Naive thymus-derived CD8-positive, alpha-beta T cell (primary cell): ENCODE data around the gene RSBN1L. TPM values are rescaled to one million over a fixed set of nuclear protein-coding genes. Genes with fewer than 3 reads are reported as not detected.
A peak's percentile ranks its signal among the peaks of the same experiment; 100 is the strongest.

Experiments
- ATAC-seq, 2 donors: fragments of 150-1000 bp; cut with Tn5 transposase in 1 of 2; sonication (Bioruptor Pico), chemical (Tn5 transposase) in 1 of 2; 1 replicate in 1 of 2; 2 replicates in 1 of 2; pipeline ENCODE4 v1.10.0; 2021; ENCODE audit warnings: mild to moderate bottlenecking in 2 of 2, moderate library complexity in 2 of 2
- POLR2A ChIA-PET: fragments of 350-600 bp; sonication (Branson Sonifier 250); formaldehyde crosslinking; loops from one replicate; lab custom pipeline; 2021; ENCODE audit warnings: antibody characterized with exemption; lab: Charles Lee
- DNase-seq, 10 donors: peaks; one replicate each; pipeline versions ENCODE4 v3.0.0 to v3.0.0-alpha.2; 2020 to 2022
- H3K27ac Mint-ChIP-seq, 10 donors: one replicate each; pipeline ENCODE4 v1.8.0; 2020 to 2022; ENCODE audit warnings: mild to moderate bottlenecking in 10 of 10, mixed read lengths in 10 of 10, moderate library complexity in 4 of 10, inconsistent platforms in 1 of 10
- H3K27me3 Mint-ChIP-seq, 5 donors: one replicate each; pipeline ENCODE4 v1.8.0; 2021 to 2022; ENCODE audit warnings: mixed read lengths in 5 of 5
- H3K36me3 Mint-ChIP-seq, 3 donors: one replicate each; pipeline ENCODE4 v1.8.0; 2020 to 2022; ENCODE audit warnings: mixed read lengths in 3 of 3, mild to moderate bottlenecking in 2 of 3, inconsistent platforms in 1 of 3
- H3K4me1 Mint-ChIP-seq, 4 donors: one replicate each; pipeline ENCODE4 v1.8.0; 2021 to 2022; ENCODE audit warnings: mixed read lengths in 4 of 4
- H3K4me3 Mint-ChIP-seq, 10 donors: one replicate each; pipeline ENCODE4 v1.8.0; 2020 to 2022; ENCODE audit warnings: mild to moderate bottlenecking in 10 of 10, mixed read lengths in 10 of 10, moderate library complexity in 6 of 10, inconsistent platforms in 1 of 10
- H3K9me3 Mint-ChIP-seq, 9 donors: one replicate each; pipeline ENCODE4 v1.8.0; 2020 to 2022; ENCODE audit warnings: mixed read lengths in 9 of 9, mild to moderate bottlenecking in 3 of 9, inconsistent platforms in 1 of 9, moderate library complexity in 1 of 9
- polyA plus RNA-seq, 3 donors: library from polyadenylated mRNA; unstranded; fragments of 300-500 nt; fragmentation: Illumina TruSeq; gene quantifications; one replicate each; pipeline ENCODE4 v1.2.3, GENCODE V29; 2021
- total RNA-seq, 8 experiments: library from RNA in 2 of 8; stranded (reverse) in 2 of 8; gene quantifications; one replicate each; pipeline ENCODE4 v1.2.3 and lab custom pipeline; 2021 to 2026

The RSBN1L gene
- total and polyA plus RNA-seq, 5 experiments from 2014 or later: 5.9 to 47.9 (median 8.2) TPM

GRCh38 chr7:77736991-77737390 is 40.7 kb downstream of the RSBN1L start:
- Mint-ChIP-seq H3K9me3 (no peaks in the 10 kb centered on the region), H3K27ac (peak overlapping the region in 4 of 10 donors; percentile 2 to 36 (median 18)), H3K36me3 (peaks cover 3 to 51% (median 6%) of the 10 kb centered on the region in 3 donors), H3K27me3 (no peaks in the 10 kb centered on the region), H3K4me3 (no peak overlapping the region), H3K4me1 (peaks cover 10 to 31% (median 22%) of the 10 kb centered on the region in 4 donors)
- POLR2A ChIA-PET: no interaction called here
- ATAC-seq (no peak), DNase-seq (no peak)

- Mint-ChIP-seq H3K36me3 (peaks cover 3 to 61% (median 8%) of the 10 kb centered on the region in 3 donors), H3K27ac (peak overlapping the region in 3 of 10 donors; percentile 61 to 75 (median 64)), H3K4me1 (peaks cover 6 to 24% (median 14%) of the 10 kb centered on the region in 4 donors), H3K27me3 (no peaks in the 10 kb centered on the region), H3K9me3 (no peaks in the 10 kb centered on the region), H3K4me3 (no peak overlapping the region)
- POLR2A ChIA-PET: no interaction called here
- DNase-seq (no peak), ATAC-seq (no peak)
Measured at GRCh38 chr7:77738382-77738781, 42.1 kb downstream of the RSBN1L start.

GRCh38 chr7:77738871-77739270 is 42.6 kb downstream of the RSBN1L start:
- Mint-ChIP-seq H3K4me1 (peaks cover 6 to 22% (median 13%) of the 10 kb centered on the region in 4 donors), H3K9me3 (no peaks in the 10 kb centered on the region), H3K27me3 (no peaks in the 10 kb centered on the region), H3K4me3 (no peak overlapping the region), H3K36me3 (peaks cover 3 to 65% (median 8%) of the 10 kb centered on the region in 3 donors), H3K27ac (peak overlapping the region in 3 of 10 donors; percentile 5 to 66 (median 39))
- no peak for DNase-seq
- ATAC-seq: no peak
- POLR2A ChIA-PET: no interaction called here

- Mint-ChIP-seq H3K27ac (peak overlapping the region in 5 of 10 donors; percentile 15 to 56 (median 48)), H3K27me3 (no peaks in the 10 kb centered on the region), H3K4me3 (no peak overlapping the region), H3K4me1 (peaks cover 6 to 16% (median 11%) of the 10 kb centered on the region in 4 donors), H3K9me3 (no peaks in the 10 kb centered on the region), H3K36me3 (peaks cover 3 to 68% (median 9%) of the 10 kb centered on the region in 3 donors)
- POLR2A ChIA-PET: interaction anchor here (0.6 kb wide), 1 partner anchor 465 kb away, joined by 4 read pairs; no protein-coding TSS in a partner anchor
- no peak for DNase-seq
- ATAC-seq: no peak
Measured at GRCh38 chr7:77740257-77740656, 44.0 kb downstream of the RSBN1L start.

- POLR2A ChIA-PET: no interaction called here
- ATAC-seq: no peak
- DNase-seq: no peak
- Mint-ChIP-seq H3K27me3 (no peaks in the 10 kb centered on the region), H3K4me1 (peaks cover 13 to 33% (median 30%) of the 10 kb centered on the region in 4 donors), H3K4me3 (no peak overlapping the region), H3K36me3 (peaks cover 3 to 54% (median 9%) of the 10 kb centered on the region in 3 donors), H3K27ac (peak overlapping the region in 1 of 10 donors; percentile 44), H3K9me3 (no peaks in the 10 kb centered on the region)
Measured at GRCh38 chr7:77743518-77743917, 47.3 kb downstream of the RSBN1L start.

GRCh38 chr7:77745746-77746145 is 49.5 kb downstream of the RSBN1L start:
- no peaks in the 10 kb centered on the region for H3K27me3 Mint-ChIP-seq
- H3K4me1 Mint-ChIP-seq: peaks cover 15 to 50% (median 37%) of the 10 kb centered on the region in 4 donors
- POLR2A ChIA-PET: interaction anchor here (0.6 kb wide), 1 partner anchor 114 kb away, joined by 3 read pairs; no protein-coding TSS in a partner anchor
- no peak overlapping the region for H3K27ac Mint-ChIP-seq
- H3K4me3 Mint-ChIP-seq: no peak overlapping the region
- no peaks in the 10 kb centered on the region for H3K9me3 Mint-ChIP-seq
- DNase-seq (no peak), ATAC-seq (no peak)
- H3K36me3 Mint-ChIP-seq: peaks cover 0 to 58% (median 16%) of the 10 kb centered on the region in 3 donors

- Mint-ChIP-seq H3K4me3 (peak overlapping the region in 1 of 10 donors; percentile 33), H3K9me3 (no peaks in the 10 kb centered on the region), H3K27ac (peak overlapping the region in 4 of 10 donors; percentile 24 to 76 (median 48)), H3K4me1 (peaks cover 17 to 54% (median 41%) of the 10 kb centered on the region in 4 donors), H3K27me3 (no peaks in the 10 kb centered on the region), H3K36me3 (peaks cover 0 to 59% (median 16%) of the 10 kb centered on the region in 3 donors)
- ATAC-seq (no peak), DNase-seq (no peak)
- POLR2A ChIA-PET: no interaction called here
Measured at GRCh38 chr7:77746164-77746823, 50.0 kb downstream of the RSBN1L start.

- H3K27me3 Mint-ChIP-seq: no peaks in the 10 kb centered on the region
- H3K27ac Mint-ChIP-seq: peak overlapping the region in 4 of 10 donors; percentile 33 to 60 (median 52)
- POLR2A ChIA-PET: no interaction called here
- no peak overlapping the region for H3K4me3 Mint-ChIP-seq
- no peak for DNase-seq
- ATAC-seq: no peak
- peaks cover 0 to 60% (median 16%) of the 10 kb centered on the region in 3 donors for H3K36me3 Mint-ChIP-seq
- H3K4me1 Mint-ChIP-seq: peaks cover 17 to 57% (median 45%) of the 10 kb centered on the region in 4 donors
- H3K9me3 Mint-ChIP-seq: no peaks in the 10 kb centered on the region
Measured at GRCh38 chr7:77746824-77747165, 50.5 kb downstream of the RSBN1L start.

GRCh38 chr7:77747178-77747577 is 50.9 kb downstream of the RSBN1L start:
- ATAC-seq: no peak
- H3K36me3 Mint-ChIP-seq: peaks cover 0 to 58% (median 14%) of the 10 kb centered on the region in 3 donors
- H3K27me3 Mint-ChIP-seq: no peaks in the 10 kb centered on the region
- H3K4me3 Mint-ChIP-seq: no peak overlapping the region
- no peak for DNase-seq
- H3K9me3 Mint-ChIP-seq: no peaks in the 10 kb centered on the region
- peak overlapping the region in 6 of 10 donors; percentile 33 to 82 (median 53) for H3K27ac Mint-ChIP-seq
- H3K4me1 Mint-ChIP-seq: peaks cover 19 to 61% (median 48%) of the 10 kb centered on the region in 4 donors
- POLR2A ChIA-PET: no interaction called here

GRCh38 chr7:77747718-77748117 is 51.5 kb downstream of the RSBN1L start:
- POLR2A ChIA-PET: no interaction called here
- Mint-ChIP-seq H3K27ac (peak overlapping the region in 8 of 10 donors; percentile 6 to 83 (median 42)), H3K9me3 (no peaks in the 10 kb centered on the region), H3K4me3 (no peak overlapping the region), H3K27me3 (no peaks in the 10 kb centered on the region), H3K4me1 (peaks cover 22 to 66% (median 51%) of the 10 kb centered on the region in 4 donors), H3K36me3 (peaks cover 0 to 56% (median 13%) of the 10 kb centered on the region in 3 donors)
- DNase-seq: no peak
- no peak for ATAC-seq

GRCh38 chr7:77752016-77752415 is 55.8 kb downstream of the RSBN1L start:
- DNase-seq: no peak
- Mint-ChIP-seq H3K4me1 (peaks cover 23 to 65% (median 61%) of the 10 kb centered on the region in 4 donors), H3K4me3 (peak overlapping the region in 1 of 10 donors; percentile 30), H3K27ac (peak overlapping the region; percentile 42 to 71 (median 60)), H3K27me3 (no peaks in the 10 kb centered on the region), H3K36me3 (peaks cover 0 to 60% (median 10%) of the 10 kb centered on the region in 3 donors), H3K9me3 (no peaks in the 10 kb centered on the region)
- no peak for ATAC-seq
- POLR2A ChIA-PET: no interaction called here

- Mint-ChIP-seq H3K4me3 (peak overlapping the region in 1 of 10 donors; percentile 10), H3K9me3 (no peaks in the 10 kb centered on the region), H3K27ac (peak overlapping the region in 7 of 10 donors; percentile 3 to 82 (median 55)), H3K27me3 (no peaks in the 10 kb centered on the region), H3K4me1 (peaks cover 24 to 62% (median 59%) of the 10 kb centered on the region in 4 donors), H3K36me3 (peaks cover 0 to 59% (median 6%) of the 10 kb centered on the region in 3 donors)
- ATAC-seq (no peak), DNase-seq (no peak)
- POLR2A ChIA-PET: no interaction called here
Measured at GRCh38 chr7:77753173-77753572, 56.9 kb downstream of the RSBN1L start.

- no peaks in the 10 kb centered on the region for H3K27me3 Mint-ChIP-seq
- H3K27ac Mint-ChIP-seq: peak overlapping the region; percentile 3 to 91 (median 71)
- ATAC-seq (peak in 1 of 2 donors; percentile 47), DNase-seq (no peak)
- no peak overlapping the region for H3K4me3 Mint-ChIP-seq
- H3K9me3 Mint-ChIP-seq: no peaks in the 10 kb centered on the region
- peaks cover 17 to 65% (median 43%) of the 10 kb centered on the region in 4 donors for H3K4me1 Mint-ChIP-seq
- peaks cover 0 to 23% (median 0%) of the 10 kb centered on the region in 3 donors for H3K36me3 Mint-ChIP-seq
- POLR2A ChIA-PET: no interaction called here
Measured at GRCh38 chr7:77757589-77757988, 61.3 kb downstream of the RSBN1L start.
